Sigmoid colon (tissue), 4 donors: ENCODE measurements around the gene VAMP1.

ENCODE experiments used
- EP300 ChIP-seq, 4 donors: sonication (generic); formaldehyde crosslinking; IDR thresholded peaks; one replicate each; pipeline ENCODE4 v1.6.1; 2017; ENCODE audit warnings: antibody characterized with exemption in 4 of 4
- POLR2A ChIP-seq, 2 donors: fragments of 450-650 bp; IDR thresholded peaks; one replicate each; pipeline ENCODE4 v1.6.1; 2016; ENCODE audit warnings: antibody characterized with exemption in 2 of 2, mild to moderate bottlenecking in 2 of 2, moderate library complexity in 2 of 2
- POLR2AphosphoS5 ChIP-seq, 4 donors: sonication (generic); formaldehyde crosslinking; IDR thresholded peaks; one replicate each; pipeline ENCODE4 v1.6.1; 2017; ENCODE audit warnings: antibody characterized with exemption in 4 of 4
- TF ChIP-seq, protein P1 (sequence below), 4 experiments: fragments of 450-650 bp in 3 of 4; fragments of 200-600 bp in 1 of 4; IDR thresholded peaks; one replicate each; pipeline ENCODE4 v1.5.1; 2016 to 2019; ENCODE audit warnings: antibody characterized with exemption in 4 of 4, mild to moderate bottlenecking in 3 of 4, moderate library complexity in 2 of 4

DNA sequence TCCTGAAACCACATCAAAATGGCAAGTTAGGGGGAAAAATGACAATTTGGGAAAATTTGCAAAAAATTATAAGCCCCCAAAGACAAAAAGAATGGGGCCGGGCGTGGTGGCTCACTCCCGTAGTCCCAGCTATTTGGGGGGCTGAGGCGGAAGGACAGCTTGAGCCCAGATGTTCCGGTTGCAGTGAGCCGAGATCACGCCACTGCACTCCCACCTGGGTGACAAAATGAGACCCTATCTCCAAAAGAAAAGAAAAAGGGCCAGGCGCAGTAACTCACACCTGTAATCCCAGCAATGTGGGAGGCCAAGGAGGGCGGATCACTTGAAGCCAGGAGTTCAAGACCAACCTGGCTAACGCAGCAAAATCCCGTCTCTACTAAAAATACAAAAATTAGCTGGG is 2.0 kb upstream of the VAMP1 start:
- TF ChIP-seq POLR2AphosphoS5 (IDR thresholded peaks at IDR 0.05) (no peak), POLR2A (IDR thresholded peaks at IDR 0.05) (no peak), EP300 (IDR thresholded peaks at IDR 0.05) (no peak)
- TF ChIP-seq, protein P1, sequence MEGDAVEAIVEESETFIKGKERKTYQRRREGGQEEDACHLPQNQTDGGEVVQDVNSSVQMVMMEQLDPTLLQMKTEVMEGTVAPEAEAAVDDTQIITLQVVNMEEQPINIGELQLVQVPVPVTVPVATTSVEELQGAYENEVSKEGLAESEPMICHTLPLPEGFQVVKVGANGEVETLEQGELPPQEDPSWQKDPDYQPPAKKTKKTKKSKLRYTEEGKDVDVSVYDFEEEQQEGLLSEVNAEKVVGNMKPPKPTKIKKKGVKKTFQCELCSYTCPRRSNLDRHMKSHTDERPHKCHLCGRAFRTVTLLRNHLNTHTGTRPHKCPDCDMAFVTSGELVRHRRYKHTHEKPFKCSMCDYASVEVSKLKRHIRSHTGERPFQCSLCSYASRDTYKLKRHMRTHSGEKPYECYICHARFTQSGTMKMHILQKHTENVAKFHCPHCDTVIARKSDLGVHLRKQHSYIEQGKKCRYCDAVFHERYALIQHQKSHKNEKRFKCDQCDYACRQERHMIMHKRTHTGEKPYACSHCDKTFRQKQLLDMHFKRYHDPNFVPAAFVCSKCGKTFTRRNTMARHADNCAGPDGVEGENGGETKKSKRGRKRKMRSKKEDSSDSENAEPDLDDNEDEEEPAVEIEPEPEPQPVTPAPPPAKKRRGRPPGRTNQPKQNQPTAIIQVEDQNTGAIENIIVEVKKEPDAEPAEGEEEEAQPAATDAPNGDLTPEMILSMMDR (IDR thresholded peaks at IDR 0.05): no peak
